ENCODE results near the gene LRRC61. TPM values are rescaled to one million over a fixed set of nuclear protein-coding genes. Genes with fewer than 3 reads are reported as not detected.

The LRRC61 gene
- total RNA-seq, 1 donor from 2014 or later: 3.7 TPM

- DNase-seq (no peak), ATAC-seq (peak; percentile 14)
- intact Hi-C loops (cut with micrococcal nuclease): no loop called here
Measured at GRCh38 chr7:150325110-150325611, 2.0 kb downstream of the LRRC61 start.

GRCh38 chr7:150325901-150326300 lies 2.7 kb downstream of the LRRC61 start:
- intact Hi-C loops (cut with micrococcal nuclease): no loop called here
- DNase-seq: no peak
- ATAC-seq: no peak

- ATAC-seq: no peak
- DNase-seq: no peak
- intact Hi-C loops (cut with micrococcal nuclease): no loop called here
Measured at GRCh38 chr7:150326657-150327268, 3.6 kb downstream of the LRRC61 start.

DNA sequence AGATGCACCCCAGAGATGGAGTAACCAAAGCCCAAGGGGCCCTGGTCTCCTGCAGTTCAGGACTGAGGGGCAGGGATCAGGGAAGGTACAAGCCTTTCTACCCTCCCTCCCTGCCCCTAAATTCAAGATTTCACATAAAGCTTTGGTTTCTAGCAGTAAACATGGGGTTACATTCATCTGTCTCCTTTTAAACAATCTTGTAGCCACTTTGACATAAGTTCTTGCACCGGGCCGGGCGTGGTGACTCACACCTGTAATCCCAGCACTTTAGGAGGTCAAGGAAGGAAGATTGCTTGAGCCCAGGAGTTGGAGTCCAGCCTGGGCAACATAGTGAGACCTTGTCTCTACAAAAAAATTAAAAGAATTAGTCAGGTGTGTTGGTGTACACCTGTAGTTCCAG lies 4.2 kb downstream of the LRRC61 start:
- ATAC-seq (no peak), DNase-seq (no peak)
- intact Hi-C loops (cut with micrococcal nuclease): no loop called here

- ATAC-seq (no peak), DNase-seq (no peak)
- intact Hi-C loops (cut with micrococcal nuclease): no loop called here
Measured at GRCh38 chr7:150329331-150330120, 6.4 kb downstream of the LRRC61 start.

GRCh38 chr7:150330211-150330885 lies 7.2 kb downstream of the LRRC61 start:
- no peak for ATAC-seq
- no peak for DNase-seq
- intact Hi-C loops (cut with micrococcal nuclease): no loop called here

- no peak for ATAC-seq
- intact Hi-C loops (cut with micrococcal nuclease): no loop called here
- DNase-seq: no peak
Measured at GRCh38 chr7:150332852-150333635, 9.9 kb downstream of the LRRC61 start.

DNA sequence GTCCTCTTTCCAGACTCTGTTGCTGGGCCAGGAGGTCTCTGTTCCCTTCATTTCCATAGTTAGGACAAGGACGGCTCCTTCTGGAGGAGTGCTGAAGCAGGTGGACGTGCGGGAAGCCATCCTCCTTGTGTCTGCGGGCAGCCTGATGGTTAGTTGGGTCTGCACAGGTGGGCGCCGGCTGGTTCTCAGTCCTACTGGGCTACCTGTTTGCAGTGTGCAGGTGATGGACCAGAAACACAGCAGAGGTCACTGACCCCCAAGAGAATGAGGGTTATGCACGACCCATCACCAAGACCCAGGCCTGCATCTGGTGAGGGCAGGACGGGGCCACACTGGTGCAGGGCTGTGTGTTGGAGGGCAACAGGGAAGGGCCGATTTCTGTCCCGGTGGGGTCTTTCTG lies 10.5 kb downstream of the LRRC61 start:
- DNase-seq (no peak), ATAC-seq (no peak)
- intact Hi-C loops (cut with micrococcal nuclease): no loop called here

GRCh38 chr7:150334108-150334507 lies 11.0 kb downstream of the LRRC61 start:
- intact Hi-C loops (cut with micrococcal nuclease): no loop called here
- DNase-seq (no peak), ATAC-seq (no peak)

DNA sequence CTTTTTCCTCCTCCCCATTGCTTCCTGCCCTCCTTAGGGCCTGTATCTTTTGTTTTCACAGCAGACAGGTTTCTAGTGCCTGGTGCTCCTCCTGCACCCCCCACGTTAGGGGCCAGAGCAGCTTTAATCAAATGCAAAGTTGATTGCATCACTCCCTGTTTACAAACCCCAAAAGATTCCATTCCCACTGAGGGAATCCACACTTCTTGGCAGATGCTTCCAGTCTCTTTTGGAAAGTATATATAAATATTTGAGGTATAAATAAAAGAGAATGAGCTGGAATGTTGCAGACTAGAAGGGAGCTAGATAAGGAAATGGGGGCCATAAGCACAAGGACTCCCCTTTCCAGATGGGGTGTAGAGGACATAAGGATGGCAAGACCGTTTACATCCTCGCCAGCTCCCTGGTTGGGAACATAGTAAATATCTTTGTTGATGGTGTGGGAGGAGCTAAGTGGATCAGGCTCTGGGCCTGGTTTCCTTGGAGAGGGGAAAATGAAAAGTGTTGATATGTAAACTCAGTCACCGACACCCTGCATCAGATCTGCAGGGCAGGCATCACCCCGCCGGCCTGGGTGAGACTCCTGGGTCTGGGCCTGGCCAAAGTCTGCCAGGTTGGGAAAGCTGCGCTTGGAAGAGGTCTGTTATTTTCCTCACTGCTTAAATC lies 12.1 kb downstream of the LRRC61 start:
- intact Hi-C loops (cut with micrococcal nuclease): no loop called here
- no peak for DNase-seq
- no peak for ATAC-seq

GRCh38 chr7:150335774-150336112 lies 12.6 kb downstream of the LRRC61 start:
- intact Hi-C loops (cut with micrococcal nuclease): no loop called here
- DNase-seq (no peak), ATAC-seq (no peak)

GRCh38 chr7:150336746-150337145 lies 13.6 kb downstream of the LRRC61 start:
- intact Hi-C loops (cut with micrococcal nuclease): no loop called here

GRCh38 chr7:150337179-150337578 lies 14.0 kb downstream of the LRRC61 start:
- intact Hi-C loops (cut with micrococcal nuclease): no loop called here
- DNase-seq (no peak), ATAC-seq (no peak)

More at GRCh38 chr7:150336746-150337145, 13.6 kb downstream of the LRRC61 start:
- ATAC-seq (no peak), DNase-seq (no peak)

- DNase-seq: no peak
- no peak for ATAC-seq
- intact Hi-C loops (cut with micrococcal nuclease): no loop called here
Measured at GRCh38 chr7:150337659-150338081, 14.5 kb downstream of the LRRC61 start.

DNA sequence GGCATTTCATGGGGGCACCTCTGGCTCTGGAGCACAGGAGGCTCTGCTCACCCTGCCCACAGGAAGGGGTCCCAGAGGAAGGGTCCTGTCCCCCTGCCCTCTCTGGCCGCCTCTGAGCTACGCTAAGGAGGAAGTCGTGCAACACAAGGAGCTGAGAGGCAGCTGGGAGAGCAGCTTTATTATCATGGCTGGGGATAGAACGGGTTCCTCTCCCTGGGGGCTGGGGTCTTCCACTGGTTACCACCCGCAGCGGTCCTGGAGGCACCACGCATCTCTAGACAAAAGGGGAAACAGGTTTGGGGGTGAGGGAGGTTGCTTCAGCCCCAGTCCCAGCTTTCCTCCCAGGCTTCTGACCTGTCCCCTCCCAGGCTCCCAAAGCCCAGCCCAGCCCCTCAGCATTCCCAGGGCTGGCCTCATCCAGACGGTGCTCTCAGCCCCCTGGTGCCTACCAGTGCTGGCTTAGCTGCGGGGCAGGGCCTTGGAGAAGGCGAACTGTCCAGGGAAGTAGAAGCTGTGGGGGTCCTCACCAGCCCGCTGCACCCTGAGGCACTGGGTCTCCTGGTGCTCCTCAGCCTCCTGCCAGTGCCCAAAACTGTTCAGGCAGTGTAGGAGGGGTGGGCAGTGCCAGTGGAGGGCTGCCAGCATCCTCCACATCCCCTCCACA lies 15.1 kb downstream of the LRRC61 start:
- DNase-seq: no peak
- intact Hi-C loops (cut with micrococcal nuclease): no loop called here
- no peak for ATAC-seq

DNA sequence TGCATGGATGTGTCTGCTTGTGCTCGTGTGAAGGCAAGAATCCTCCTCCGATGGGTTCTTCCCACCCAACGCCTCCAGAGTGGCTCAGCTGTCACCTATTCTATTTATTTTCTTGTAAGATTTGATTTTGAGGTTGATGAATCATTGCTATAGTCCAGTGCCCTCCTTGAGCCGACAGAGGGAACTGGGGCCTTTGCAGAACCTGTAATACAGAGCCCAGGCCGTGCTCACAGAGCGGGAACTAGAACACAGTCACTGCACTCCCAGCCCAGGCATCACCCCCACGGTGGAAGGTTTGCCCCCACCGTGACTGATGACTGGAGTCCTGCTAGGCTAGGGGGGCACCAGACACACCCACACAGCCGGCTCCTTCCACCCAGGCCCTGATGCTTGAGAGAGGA lies 16.3 kb downstream of the LRRC61 start:
- intact Hi-C loops (cut with micrococcal nuclease): no loop called here
- DNase-seq (no peak), ATAC-seq (no peak)

GRCh38 chr7:150340024-150340749 lies 17.0 kb downstream of the LRRC61 start:
- DNase-seq: peak; percentile 79

GRCh38 chr7:150340875-150341262 lies 17.7 kb downstream of the LRRC61 start:
- ATAC-seq (peak; percentile 3), DNase-seq (no peak)
- intact Hi-C loops (cut with micrococcal nuclease): no loop called here

More at GRCh38 chr7:150340024-150340749, 17.0 kb downstream of the LRRC61 start:
- peak; percentile 75 for ATAC-seq
- intact Hi-C loops (cut with micrococcal nuclease): no loop called here
